Gastrocnemius medialis (tissue), 4 donors: ENCODE measurements around the gene LYPD4.

Experiments used
- POLR2A ChIP-seq, 2 donors: fragments of 450-650 bp; IDR thresholded peaks; one replicate each; pipeline ENCODE4 v1.6.1; 2017; ENCODE audit warnings: antibody characterized with exemption in 2 of 2, mild to moderate bottlenecking in 2 of 2, moderate library complexity in 2 of 2
- TF ChIP-seq, protein P1 (sequence below), 5 experiments: fragments of 450-650 bp in 3 of 5; fragments of 200-600 bp in 2 of 5; sonication (generic) in 2 of 5; IDR thresholded peaks in 4 of 5; conservative IDR thresholded peaks in 1 of 5; 1 replicate in 4 of 5; 2 replicates in 1 of 5; pipeline ENCODE4 v1.5.1; 2016 to 2019; ENCODE audit warnings: antibody characterized with exemption in 5 of 5, mild to moderate bottlenecking in 3 of 5, moderate library complexity in 3 of 5

DNA sequence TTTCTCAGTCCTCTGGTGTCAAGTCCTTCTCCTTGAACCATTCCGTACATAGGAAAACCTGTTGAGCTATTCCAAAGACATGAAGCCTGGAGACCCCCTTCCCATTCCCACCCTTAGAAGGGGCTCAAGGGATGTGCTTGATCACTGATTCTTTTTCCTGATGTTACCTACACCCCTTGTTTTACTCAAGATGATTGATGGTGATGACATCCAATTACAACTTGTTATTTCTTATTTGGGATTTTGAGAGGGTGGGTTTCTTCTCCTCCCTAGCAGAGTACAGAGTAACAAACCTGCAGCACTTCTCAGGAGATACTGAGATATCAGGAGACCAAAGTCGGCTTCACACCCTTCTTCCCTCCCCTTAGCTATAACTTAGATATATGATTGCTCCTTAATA is 8.9 kb upstream of the LYPD4 start:
- TF ChIP-seq, protein P1, sequence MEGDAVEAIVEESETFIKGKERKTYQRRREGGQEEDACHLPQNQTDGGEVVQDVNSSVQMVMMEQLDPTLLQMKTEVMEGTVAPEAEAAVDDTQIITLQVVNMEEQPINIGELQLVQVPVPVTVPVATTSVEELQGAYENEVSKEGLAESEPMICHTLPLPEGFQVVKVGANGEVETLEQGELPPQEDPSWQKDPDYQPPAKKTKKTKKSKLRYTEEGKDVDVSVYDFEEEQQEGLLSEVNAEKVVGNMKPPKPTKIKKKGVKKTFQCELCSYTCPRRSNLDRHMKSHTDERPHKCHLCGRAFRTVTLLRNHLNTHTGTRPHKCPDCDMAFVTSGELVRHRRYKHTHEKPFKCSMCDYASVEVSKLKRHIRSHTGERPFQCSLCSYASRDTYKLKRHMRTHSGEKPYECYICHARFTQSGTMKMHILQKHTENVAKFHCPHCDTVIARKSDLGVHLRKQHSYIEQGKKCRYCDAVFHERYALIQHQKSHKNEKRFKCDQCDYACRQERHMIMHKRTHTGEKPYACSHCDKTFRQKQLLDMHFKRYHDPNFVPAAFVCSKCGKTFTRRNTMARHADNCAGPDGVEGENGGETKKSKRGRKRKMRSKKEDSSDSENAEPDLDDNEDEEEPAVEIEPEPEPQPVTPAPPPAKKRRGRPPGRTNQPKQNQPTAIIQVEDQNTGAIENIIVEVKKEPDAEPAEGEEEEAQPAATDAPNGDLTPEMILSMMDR (IDR thresholded peaks at IDR 0.05 in 4 of 5, conservative IDR thresholded peaks at IDR 0.05 in 1 of 5) = no peak
- no peak for TF ChIP-seq POLR2A (IDR thresholded peaks at IDR 0.05)
